ENCODE data around the gene JUP.

JUP gene

GRCh38 chr17:41722231-41722630 lies 64.3 kb downstream of the JUP start:
- Mint-ChIP-seq H3K4me3 (no peak overlapping the region), H3K36me3 (no peaks in the 10 kb centered on the region), H3K27me3 (peaks cover 13 to 17% of the 10 kb centered on the region in 2 donors), H3K27ac (no peak overlapping the region), H3K9me3 (no peaks in the 10 kb centered on the region), H3K4me1 (peaks cover 0 to 3% of the 10 kb centered on the region in 2 donors)
- ATAC-seq (replicated peaks) = no peak
- no peak for DNase-seq

GRCh38 chr17:41718287-41718645 lies 68.2 kb downstream of the JUP start:
- ATAC-seq (replicated peaks) (no peak), DNase-seq (no peak)
- H3K9me3 Mint-ChIP-seq = no peaks in the 10 kb centered on the region
- no peak overlapping the region for H3K27ac Mint-ChIP-seq
- no peak overlapping the region for H3K4me3 Mint-ChIP-seq
- H3K36me3 Mint-ChIP-seq = no peaks in the 10 kb centered on the region
- peaks cover 0 to 3% of the 10 kb centered on the region in 2 donors for H3K4me1 Mint-ChIP-seq
- peaks cover 9 to 13% of the 10 kb centered on the region in 2 donors for H3K27me3 Mint-ChIP-seq

GRCh38 chr17:41717408-41718286 lies 68.9 kb downstream of the JUP start:
- H3K27me3 Mint-ChIP-seq = peaks cover 6 to 11% of the 10 kb centered on the region in 2 donors
- H3K9me3 Mint-ChIP-seq = no peaks in the 10 kb centered on the region
- H3K27ac Mint-ChIP-seq = no peak overlapping the region
- no peak overlapping the region for H3K4me3 Mint-ChIP-seq
- no peak for ATAC-seq (replicated peaks)
- H3K36me3 Mint-ChIP-seq = no peaks in the 10 kb centered on the region
- H3K4me1 Mint-ChIP-seq = peaks cover 0 to 3% of the 10 kb centered on the region in 2 donors
- no peak for DNase-seq

DNA sequence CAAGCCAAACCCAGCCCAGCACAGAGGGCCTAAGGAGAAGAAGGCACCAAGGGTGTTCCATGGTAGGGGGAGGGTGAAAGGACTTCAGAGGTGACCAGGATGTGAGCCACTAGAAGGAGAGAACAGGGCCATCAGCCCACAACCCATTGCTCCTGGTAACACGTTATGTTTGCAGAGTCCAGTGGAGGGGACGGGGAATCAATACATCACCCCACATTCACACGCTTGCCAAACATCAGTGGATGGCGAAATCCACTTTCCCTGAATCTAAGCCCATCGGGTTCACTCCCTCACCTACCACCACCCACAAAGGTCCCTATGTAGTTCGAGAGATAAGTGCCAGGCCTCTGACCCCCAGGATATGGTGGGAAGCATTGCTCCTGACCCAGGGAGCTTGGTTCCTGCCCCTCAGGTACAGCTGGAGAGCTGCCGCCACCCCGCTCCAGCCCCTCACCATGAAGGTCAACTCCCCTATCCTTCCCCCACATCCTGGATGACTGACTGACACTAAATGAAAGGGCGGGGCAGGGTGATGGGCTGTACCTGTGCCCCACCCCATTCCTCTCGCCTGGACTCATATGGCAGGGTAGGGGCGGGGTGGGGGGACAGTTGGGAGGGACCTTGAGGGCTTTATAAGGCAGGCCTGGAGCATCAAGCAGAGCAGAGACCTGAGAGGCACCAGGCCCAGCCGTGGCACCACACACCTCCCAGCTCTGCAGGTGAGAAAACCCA lies 74.7 kb downstream of the JUP start, which contains the start of gene GAST:
TSS of gene GAST (plus strand) at position 663 of the 732 bp plus-strand sequence. CDS start 3,106 bp downstream, outside the sequence.
- no peak within 1 kb of the TSS for H3K4me3 Mint-ChIP-seq
- H3K9me3 Mint-ChIP-seq = peaks cover 0 to 4% of the 10 kb centered on the region in 2 donors
- H3K36me3 Mint-ChIP-seq = no peaks in the 10 kb centered on the region
- no peak for DNase-seq
- H3K27me3 Mint-ChIP-seq = peaks cover 26 to 30% of the 10 kb centered on the region in 2 donors
- no peak for ATAC-seq (replicated peaks)
- no peak within 1 kb of the TSS for H3K27ac Mint-ChIP-seq
- peaks cover 0 to 4% of the 10 kb centered on the region in 2 donors for H3K4me1 Mint-ChIP-seq

GRCh38 chr17:41710472-41711090 lies 75.9 kb downstream of the JUP start:
- Mint-ChIP-seq H3K36me3 (no peaks in the 10 kb centered on the region), H3K4me1 (peaks cover 0 to 4% of the 10 kb centered on the region in 2 donors), H3K9me3 (peaks cover 0 to 4% of the 10 kb centered on the region in 2 donors), H3K27ac (no peak overlapping the region), H3K27me3 (peaks cover 23 to 30% of the 10 kb centered on the region in 2 donors), H3K4me3 (no peak overlapping the region)
- ATAC-seq (replicated peaks) (peak; percentile 48 to 68), DNase-seq (no peak)

GRCh38 chr17:41707803-41708669 lies 78.5 kb downstream of the JUP start:
- peaks cover 27 to 36% of the 10 kb centered on the region in 2 donors for H3K27me3 Mint-ChIP-seq
- H3K4me3 Mint-ChIP-seq = no peak overlapping the region
- no peak for ATAC-seq (replicated peaks)
- peaks cover 0 to 4% of the 10 kb centered on the region in 2 donors for H3K9me3 Mint-ChIP-seq
- peaks cover 0 to 5% of the 10 kb centered on the region in 2 donors for H3K4me1 Mint-ChIP-seq
- no peak overlapping the region for H3K27ac Mint-ChIP-seq
- no peak for DNase-seq
- no peaks in the 10 kb centered on the region for H3K36me3 Mint-ChIP-seq

DNA sequence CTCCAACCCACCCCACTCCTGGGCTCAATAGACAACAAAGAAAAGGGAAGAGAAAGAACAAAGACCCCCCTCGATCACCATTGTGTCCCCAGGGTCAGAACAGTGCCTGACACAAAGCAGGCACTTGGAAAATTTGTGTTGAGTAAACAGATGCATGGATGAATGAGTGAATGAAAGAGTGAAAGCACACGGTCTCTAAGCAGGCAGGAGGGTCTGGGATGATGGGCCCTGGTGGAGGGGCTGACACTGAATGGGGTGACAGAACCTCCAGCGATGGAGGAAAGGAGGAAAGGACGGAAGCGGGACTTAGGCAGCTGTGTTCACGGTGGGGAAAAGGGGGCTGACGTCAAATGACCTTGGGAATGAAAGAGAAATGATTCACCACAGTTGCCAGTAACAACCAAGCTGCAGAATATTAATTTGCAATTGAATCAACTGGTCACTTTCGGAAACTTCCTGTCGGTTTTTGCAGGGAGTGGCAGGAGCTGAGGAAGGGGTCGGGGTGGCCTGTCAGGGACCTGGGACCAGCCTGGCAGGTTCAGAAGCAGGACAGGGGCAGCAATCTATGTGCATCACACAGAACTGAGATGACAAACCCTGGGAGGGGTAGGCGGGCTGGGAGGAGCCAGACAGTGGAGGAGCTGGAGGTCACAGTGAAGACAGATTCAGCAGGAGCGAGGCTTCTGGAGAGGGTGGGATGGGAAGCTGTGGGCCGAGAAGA lies 81.1 kb downstream of the JUP start:
- H3K27me3 Mint-ChIP-seq = peaks cover 13 to 19% of the 10 kb centered on the region in 2 donors
- H3K27ac Mint-ChIP-seq = no peak overlapping the region
- peaks cover 0 to 4% of the 10 kb centered on the region in 2 donors for H3K9me3 Mint-ChIP-seq
- DNase-seq (no peak), ATAC-seq (replicated peaks) (no peak)
- H3K36me3 Mint-ChIP-seq = no peaks in the 10 kb centered on the region
- H3K4me3 Mint-ChIP-seq = no peak overlapping the region
- H3K4me1 Mint-ChIP-seq = peaks cover 0 to 1% of the 10 kb centered on the region in 2 donors

All from stimulated activated naive B cell treated with anti-CD40 and anti-IgM and Interleukin-4, amounts not matched to agents 10 μg/mL and 1 μg/mL and 100 μg/mL, for 72 hours (primary cell).